HUES64 (cell line): ENCODE data around the gene CYB5A.

Source experiments
- H3K27ac ChIP-seq: 2 replicates; pipeline ENCODE4 v1.7.0; 2013; ENCODE audit warnings: low read depth, low read length, inconsistent platforms
- H3K27me3 ChIP-seq: 2 replicates; pipeline ENCODE4 v1.6.1; 2013; ENCODE audit warnings: mild to moderate bottlenecking, low read length; ENCODE audit not compliant: insufficient read depth
- H3K36me3 ChIP-seq: 2 replicates; pipeline ENCODE4 v1.6.1; 2013; ENCODE audit warnings: mild to moderate bottlenecking, low read length; ENCODE audit not compliant: insufficient read depth
- H3K4me1 ChIP-seq: 2 replicates; pipeline ENCODE4 v1.6.1; 2013; ENCODE audit warnings: mild to moderate bottlenecking, low read length, moderate library complexity; ENCODE audit not compliant: insufficient read depth
- H3K4me3 ChIP-seq: 2 replicates; pipeline ENCODE4 v1.5.1; 2013; ENCODE audit warnings: mild to moderate bottlenecking, low read length, moderate library complexity
- H3K9ac ChIP-seq: 2 replicates; pipeline ENCODE4 v1.6.1; 2013; ENCODE audit warnings: mild to moderate bottlenecking, low read depth, low read length
- H3K9me3 ChIP-seq: 2 replicates; pipeline ENCODE4 v1.6.1; 2013; ENCODE audit warnings: low read depth, low read length; ENCODE audit not compliant: insufficient read depth
- WGBS: fragments of 150-250, 120-280 bp; methylation state at CpG from one replicate; pipeline ENCODE4 v1.1.7; 2013; ENCODE audit warnings: missing lambda C conversion rate; 5-methylcytosine and 5-hydroxymethylcytosine counted together

Gene CYB5A

DNA sequence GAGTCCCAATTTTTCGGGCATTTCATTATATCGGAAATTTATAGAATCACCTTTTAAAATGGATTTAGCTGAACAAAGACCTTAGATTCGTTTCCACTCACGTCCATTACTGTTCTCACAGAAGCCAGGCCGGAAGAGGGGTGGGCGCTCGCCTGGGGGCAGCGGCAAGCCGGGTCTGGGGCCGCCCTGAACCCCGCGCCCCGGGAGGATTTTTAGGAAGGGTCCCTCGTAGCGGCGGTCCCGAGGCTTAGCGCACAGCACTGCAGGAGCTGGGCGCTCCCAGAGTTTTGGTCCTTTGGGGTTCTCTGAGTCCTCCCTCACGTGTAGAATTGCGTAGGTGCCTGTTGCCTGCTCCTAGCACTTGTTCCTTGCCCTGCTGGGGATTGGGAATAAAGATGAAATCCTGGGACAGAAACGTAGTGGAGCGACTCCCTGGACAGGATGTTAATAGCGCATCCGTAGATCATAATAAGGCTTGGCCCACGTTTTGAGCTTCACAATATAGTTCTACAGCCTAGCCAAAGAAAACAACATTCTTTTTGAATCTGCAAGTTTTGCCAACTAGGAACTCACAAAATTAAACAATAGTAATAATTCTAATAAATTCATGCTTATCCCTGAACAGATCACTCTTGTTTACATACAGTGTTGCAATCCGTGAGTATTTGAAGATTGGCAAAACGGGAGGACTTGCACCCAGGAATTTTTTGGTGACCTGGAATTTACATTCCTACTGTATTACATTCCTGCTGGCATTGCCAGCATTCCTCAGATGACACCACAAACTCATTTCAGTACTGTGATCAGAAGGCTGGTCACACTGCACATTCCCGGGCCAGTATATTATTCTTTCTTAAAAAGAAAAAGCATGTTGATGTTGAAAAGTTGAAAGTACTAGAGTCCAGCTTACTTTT lies 24.8 kb upstream of the CYB5A start:
- H3K36me3 ChIP-seq, result no peaks in the 10 kb centered on the region
- H3K9ac ChIP-seq, result no peak overlapping the region
- WGBS, result 93% methylated on average over 29 of the region's 29 CpGs
- peaks cover 7% of the 10 kb centered on the region; the same call in 1 of the 2 replicates for H3K4me1 ChIP-seq
- no peaks in the 10 kb centered on the region for H3K27me3 ChIP-seq
- no peak overlapping the region for H3K27ac ChIP-seq
- peaks cover 7% of the 10 kb centered on the region; the same call in 1 of the 2 replicates for H3K9me3 ChIP-seq
- no peak overlapping the region for H3K4me3 ChIP-seq

DNA sequence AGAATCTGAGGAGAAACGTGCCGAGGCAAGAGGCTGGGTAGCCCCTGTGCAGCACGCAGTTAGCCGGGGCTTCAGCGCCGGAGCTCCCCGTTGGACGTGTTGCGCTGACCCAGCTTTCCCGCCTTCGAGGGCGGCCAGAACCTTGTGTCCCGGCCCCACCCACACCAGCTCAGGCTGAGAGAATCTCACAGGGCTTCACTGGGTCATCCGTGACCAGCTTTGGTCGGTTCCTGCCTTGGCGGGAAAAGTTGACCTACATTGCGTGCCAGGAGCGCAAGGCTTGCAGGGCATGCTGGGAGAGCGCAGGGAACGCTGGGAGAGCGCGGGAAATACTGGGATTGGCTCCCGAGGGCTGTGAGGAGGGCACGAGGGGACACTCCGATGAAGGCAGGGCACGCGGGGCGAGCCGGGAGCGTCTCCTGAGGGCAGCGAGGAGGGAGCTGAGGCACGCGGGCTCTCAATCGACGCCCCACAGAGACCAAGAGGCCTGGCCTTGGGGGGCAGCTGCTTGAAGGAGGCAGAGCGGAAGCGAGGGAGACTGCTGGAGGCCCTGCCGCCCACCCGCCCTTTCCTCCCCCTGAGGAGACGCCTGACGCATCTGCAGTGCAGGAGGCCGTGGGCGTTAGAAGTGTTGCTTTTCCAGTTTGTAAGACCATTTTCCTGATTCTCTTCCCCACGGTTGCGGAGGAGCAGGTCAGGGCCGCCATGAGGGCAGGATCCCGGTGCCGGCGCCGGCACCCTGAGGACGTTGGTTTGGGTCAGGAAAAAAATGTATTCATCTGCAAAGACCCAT lies 23.9 kb upstream of the CYB5A start, which contains the start of gene C18orf63:
Gene C18orf63 (plus strand): TSS at position 376 of the 793 bp plus-strand sequence. CDS start 2,027 bp downstream, outside the sequence.
- WGBS, result 92% methylated on average over 51 of the region's 51 CpGs
- H3K9me3 ChIP-seq, result peaks cover 7% of the 10 kb centered on the region; the same call in 1 of the 2 replicates
- no peaks in the 10 kb centered on the region for H3K27me3 ChIP-seq
- H3K9ac ChIP-seq, result no peak within 1 kb of the TSS
- H3K4me1 ChIP-seq, result peaks cover 7% of the 10 kb centered on the region; the same call in 1 of the 2 replicates
- no peaks in the 10 kb centered on the region for H3K36me3 ChIP-seq
- H3K4me3 ChIP-seq, result no peak within 1 kb of the TSS
- H3K27ac ChIP-seq, result no peak within 1 kb of the TSS

DNA sequence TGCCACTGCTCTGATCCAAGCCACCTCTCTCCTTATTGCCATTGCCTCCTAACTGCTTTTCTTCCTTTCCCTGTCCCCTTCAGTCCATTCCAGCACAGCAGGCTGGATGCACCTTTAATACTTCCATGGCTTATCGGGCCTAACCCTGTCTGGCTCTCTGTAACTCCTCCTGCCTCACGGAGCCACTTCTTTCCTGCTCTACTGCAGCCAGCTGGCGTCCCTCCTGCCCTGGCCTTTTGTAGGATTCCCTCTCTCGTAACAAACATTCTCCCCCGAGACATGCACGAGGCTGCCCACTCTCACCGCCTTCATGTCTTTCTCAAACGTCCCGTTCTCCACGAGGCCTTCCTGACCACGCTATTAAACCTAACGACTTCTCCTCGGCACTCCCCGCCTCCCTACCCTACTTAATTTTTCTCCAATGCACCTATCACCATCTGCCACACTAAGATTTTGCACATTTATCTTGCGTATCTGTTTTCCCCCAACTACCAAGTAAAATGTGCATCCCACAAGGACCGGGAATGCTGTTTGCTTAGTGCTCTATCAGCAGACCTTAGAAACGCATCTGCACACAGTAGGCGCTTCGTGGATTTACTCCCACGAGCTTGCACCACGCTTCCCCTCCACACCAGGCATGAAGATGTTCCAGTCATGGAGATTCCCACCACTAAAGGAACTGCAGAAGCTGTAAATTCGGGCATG lies 23.1 kb upstream of the CYB5A start:
- WGBS, result 95% methylated on average over 22 of the region's 22 CpGs

DNA sequence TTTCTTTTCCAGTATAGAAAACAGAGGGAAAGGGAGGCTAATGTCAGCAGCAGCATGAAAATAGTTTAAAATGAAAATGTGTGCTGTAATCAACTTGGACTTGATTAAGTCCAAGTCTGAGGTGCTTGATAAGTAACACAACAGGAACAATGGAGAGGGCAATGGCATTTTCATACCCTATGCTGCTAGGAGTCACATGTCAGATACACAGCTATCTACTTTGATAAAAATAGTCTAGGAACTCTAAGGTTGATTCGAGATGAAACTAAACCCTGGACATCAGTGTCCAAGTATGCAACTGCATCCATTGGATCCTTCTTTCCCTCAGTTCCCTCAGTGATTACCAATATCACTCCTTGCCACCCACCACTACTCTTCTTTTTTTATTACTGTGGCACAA lies 19.2 kb upstream of the CYB5A start:
- 96% methylated on average over 1 of the region's 1 CpG for WGBS
- Histone ChIP-seq H3K4me1 (no peaks in the 10 kb centered on the region), H3K27me3 (no peaks in the 10 kb centered on the region)

More for the DNA sequence above, 23.1 kb upstream of the CYB5A start:
- no peak overlapping the region for H3K4me3 ChIP-seq
- H3K4me1 ChIP-seq, result peaks cover 7% of the 10 kb centered on the region; the same call in 1 of the 2 replicates
- no peak overlapping the region for H3K27ac ChIP-seq
- H3K27me3 ChIP-seq, result no peaks in the 10 kb centered on the region
- peaks cover 7% of the 10 kb centered on the region; the same call in 1 of the 2 replicates for H3K9me3 ChIP-seq
- H3K36me3 ChIP-seq, result no peaks in the 10 kb centered on the region
- H3K9ac ChIP-seq, result no peak overlapping the region

DNA sequence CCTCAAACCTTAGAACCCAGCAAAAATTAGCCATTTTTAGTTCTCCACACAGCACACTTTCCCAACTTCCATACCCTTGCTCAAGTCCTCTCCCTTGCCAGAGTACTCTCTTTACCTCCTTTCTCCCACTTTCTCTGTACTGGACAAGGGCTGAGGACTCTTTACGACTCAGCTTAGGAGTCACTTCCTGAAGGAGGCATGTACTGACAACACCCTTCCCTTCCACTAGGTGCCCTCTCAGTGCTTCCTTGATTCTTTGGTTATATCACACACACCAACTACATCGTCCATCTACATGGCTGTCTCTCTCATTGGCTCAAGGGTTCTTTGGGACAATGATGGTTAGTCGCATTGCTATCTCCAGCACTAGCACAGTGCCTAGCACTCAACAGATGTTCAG lies 18.6 kb upstream of the CYB5A start:
- Histone ChIP-seq H3K4me1 (no peaks in the 10 kb centered on the region), H3K27ac (no peak overlapping the region), H3K36me3 (no peaks in the 10 kb centered on the region), H3K27me3 (no peaks in the 10 kb centered on the region), H3K4me3 (no peak overlapping the region), H3K9me3 (peaks cover 7% of the 10 kb centered on the region; the same call in 1 of the 2 replicates), H3K9ac (no peak overlapping the region)
- WGBS, result 83% methylated on average over 3 of the region's 3 CpGs

More for the DNA sequence above, 19.2 kb upstream of the CYB5A start:
- no peak overlapping the region for H3K27ac ChIP-seq
- H3K36me3 ChIP-seq, result no peaks in the 10 kb centered on the region
- no peak overlapping the region for H3K9ac ChIP-seq
- peaks cover 7% of the 10 kb centered on the region; the same call in 1 of the 2 replicates for H3K9me3 ChIP-seq
- H3K4me3 ChIP-seq, result no peak overlapping the region

DNA sequence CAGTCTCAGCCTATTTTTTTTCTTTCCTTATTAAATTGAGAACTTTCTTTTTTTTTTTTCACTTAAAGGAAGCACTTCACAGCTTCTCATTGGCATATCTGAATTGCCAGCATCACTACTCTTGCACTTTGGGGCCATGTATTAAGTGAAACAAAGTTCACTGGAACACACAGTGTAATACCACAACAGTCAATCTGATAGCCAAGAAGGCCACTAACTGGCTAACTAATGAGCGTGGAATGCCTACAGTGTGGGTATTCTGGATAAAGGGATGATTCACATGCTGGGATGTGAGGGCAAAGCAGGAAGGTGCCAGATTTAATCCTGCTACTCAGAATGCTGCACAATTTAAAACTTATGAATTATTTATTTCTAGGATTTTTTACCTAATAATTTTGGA lies 12.2 kb upstream of the CYB5A start:
- Histone ChIP-seq H3K4me1 (no peaks in the 10 kb centered on the region), H3K36me3 (no peaks in the 10 kb centered on the region), H3K9me3 (peaks cover under 1% of the 10 kb centered on the region; the same call in 1 of the 2 replicates), H3K9ac (no peak overlapping the region), H3K27ac (no peak overlapping the region), H3K27me3 (no peaks in the 10 kb centered on the region), H3K4me3 (no peak overlapping the region)
- 84% methylated on average over 1 of the region's 1 CpG for WGBS

DNA sequence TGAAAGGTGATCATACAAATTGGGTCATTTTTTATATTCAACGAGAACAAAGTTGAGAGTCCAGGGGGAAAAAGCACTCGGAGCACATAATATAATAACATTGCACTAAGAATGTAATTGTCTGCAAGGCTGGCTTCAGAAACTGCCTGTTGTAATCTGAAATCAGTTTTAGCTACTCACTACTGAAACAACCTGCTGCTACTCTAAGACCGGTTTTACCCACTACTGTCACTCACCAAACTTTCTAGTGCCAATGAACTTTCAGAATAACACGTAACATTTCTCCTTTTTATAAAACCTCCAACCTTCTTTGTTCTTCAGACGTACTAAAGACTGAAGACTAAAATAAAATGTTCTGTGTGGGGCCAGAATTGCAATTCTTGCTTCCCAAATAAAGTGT lies 11.5 kb upstream of the CYB5A start:
- Histone ChIP-seq H3K36me3 (no peaks in the 10 kb centered on the region), H3K27me3 (no peaks in the 10 kb centered on the region), H3K9me3 (peaks cover 3% of the 10 kb centered on the region; the same call in 1 of the 2 replicates), H3K27ac (no peak overlapping the region), H3K4me3 (no peak overlapping the region), H3K4me1 (no peaks in the 10 kb centered on the region), H3K9ac (no peak overlapping the region)
- 92% methylated on average over 4 of the region's 5 CpGs for WGBS

DNA sequence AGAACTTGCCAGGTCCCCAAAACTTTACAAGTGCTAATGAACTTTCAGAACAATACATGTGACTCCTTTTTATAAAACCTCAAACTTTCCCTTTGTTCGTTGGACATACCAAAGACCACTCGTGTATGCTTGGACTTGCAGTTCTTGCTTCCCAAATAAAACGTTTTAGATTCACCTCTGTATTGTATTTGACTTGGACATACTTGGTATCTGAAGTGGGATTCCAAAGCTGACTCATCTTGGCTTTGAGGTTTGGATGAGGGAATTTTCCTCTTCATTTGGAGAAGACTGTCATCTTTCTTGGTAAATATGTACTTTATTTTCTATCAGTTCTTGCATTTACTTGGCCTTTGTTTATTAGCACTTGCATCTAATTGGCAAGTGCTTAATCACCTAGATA lies 8.0 kb upstream of the CYB5A start:
- H3K27ac ChIP-seq, result no peak overlapping the region

DNA sequence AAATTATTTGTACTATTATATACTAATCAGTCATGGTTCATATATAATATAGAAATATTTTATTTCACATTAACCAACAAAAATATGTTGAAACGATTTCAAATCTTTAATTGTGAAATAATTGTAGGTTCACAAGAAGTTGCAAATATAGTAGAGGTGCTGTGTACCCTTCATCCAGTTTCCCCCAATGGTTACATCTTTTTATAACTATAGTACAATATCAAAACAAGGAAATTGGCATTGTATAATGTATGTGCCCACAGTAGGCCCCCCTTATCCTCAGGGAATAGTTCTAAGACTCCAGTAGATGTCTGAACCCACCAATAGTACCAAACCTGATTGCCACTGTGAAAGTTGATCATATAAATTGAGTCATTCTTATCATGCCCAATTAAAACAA lies 7.4 kb upstream of the CYB5A start:
- no peak overlapping the region for H3K4me3 ChIP-seq
- H3K9ac ChIP-seq, result no peak overlapping the region
- peaks cover 3% of the 10 kb centered on the region; the same call in 1 of the 2 replicates for H3K9me3 ChIP-seq
- no peak overlapping the region for H3K27ac ChIP-seq
- H3K4me1 ChIP-seq, result no peaks in the 10 kb centered on the region
- H3K27me3 ChIP-seq, result no peaks in the 10 kb centered on the region
- H3K36me3 ChIP-seq, result no peaks in the 10 kb centered on the region
- no CpG with 5 or more reads among the region's 1 CpG for WGBS

More for the DNA sequence above, 8.0 kb upstream of the CYB5A start:
- H3K27me3 ChIP-seq, result no peaks in the 10 kb centered on the region
- no peak overlapping the region for H3K4me3 ChIP-seq
- no peak overlapping the region for H3K9ac ChIP-seq
- no peaks in the 10 kb centered on the region for H3K4me1 ChIP-seq
- H3K9me3 ChIP-seq, result peaks cover 3% of the 10 kb centered on the region; the same call in 1 of the 2 replicates
- WGBS, result 94% methylated on average over 3 of the region's 3 CpGs
- no peaks in the 10 kb centered on the region for H3K36me3 ChIP-seq

DNA sequence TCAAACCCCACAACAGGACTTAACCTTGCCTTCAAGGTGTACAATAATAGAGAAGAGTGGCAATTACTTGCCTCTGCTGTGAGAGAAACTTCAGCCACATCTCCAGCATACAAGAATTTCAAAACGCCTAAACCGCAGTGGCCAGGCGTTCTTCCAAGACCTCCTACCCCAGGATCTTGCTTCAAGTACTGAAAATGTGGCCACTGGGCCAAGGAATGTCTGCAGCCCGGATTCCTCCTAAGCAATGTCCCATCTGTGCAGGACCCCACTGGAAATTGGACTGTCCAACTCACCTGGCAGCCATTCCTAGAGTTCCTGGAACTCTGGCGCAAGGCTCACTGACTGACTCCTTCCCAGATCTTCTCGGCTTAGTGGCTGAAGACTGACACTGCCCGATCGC lies 2.8 kb upstream of the CYB5A start:
- 84% methylated on average over 8 of the region's 8 CpGs for WGBS
- no peak overlapping the region for H3K27ac ChIP-seq
- no peak overlapping the region for H3K9ac ChIP-seq

More for the DNA sequence above, 2.8 kb upstream of the CYB5A start:
- Histone ChIP-seq H3K27me3 (peaks cover 6% of the 10 kb centered on the region; the same call in 1 of the 2 replicates), H3K4me3 (no peak overlapping the region), H3K4me1 (no peaks in the 10 kb centered on the region), H3K9me3 (peaks cover 3% of the 10 kb centered on the region; the same call in 1 of the 2 replicates), H3K36me3 (no peaks in the 10 kb centered on the region)
